Left colon (tissue), 2 donors: Measurements from ENCODE around the gene NANS. TPM values are rescaled to one million over a fixed set of nuclear protein-coding genes. Genes with fewer than 3 reads are reported as not detected.

Experiments used
- ATAC-seq: fragments of 200-7000 bp; cut with Tn5 transposase; one replicate; pipeline ENCODE4 v1.9.1; 2020; ENCODE audit warnings: mild to moderate bottlenecking, moderate library complexity
- DNase-seq, 2 donors: peaks; one replicate each; pipeline ENCODE4 v3.0.0-alpha.2; 2020
- intact Hi-C, 2 donors: fragments of 100-400 bp; cut with DNase I in 1 of 2; cut with micrococcal nuclease in 1 of 2; formaldehyde crosslinking; loops; one replicate each; pipeline versions ENCODE4 v1.11.2 to v1.14.0; 2022; cut with DNase I, micrococcal nuclease
- total RNA-seq, 2 donors: library from RNA; stranded (reverse); fragmentation: NEBNext Ultra II Directional; extraction: Animal tissue kit (Norgen Biotek cat#: 25700); gene quantifications; one replicate each; pipeline ENCODE4 v1.2.1, GENCODE V29; 2021
- donor health status: DM: no; HTN: no; CAD: no.
- donor health status: DM: yes; HTN: yes; CAD: no.

The NANS gene
- total RNA-seq, 2 donors from 2014 or later: 231 to 527 TPM

- intact Hi-C loops: loop anchor here in 1 of 2 donors (10.0 kb wide), 1 partner anchor 110 kb away; the partner anchor contains the start of gene TRMO
- ATAC-seq: peak; percentile 78
- DNase-seq: peak; percentile 77 to 94
These were observed 21.7 kb upstream of the NANS start for GRCh38 chr9:98034593-98035546.

- ATAC-seq (peak; percentile 86), DNase-seq (peak in 1 of 2 donors; percentile 49)
- intact Hi-C loops: loop anchor here in 1 of 2 donors (10.0 kb wide), 1 partner anchor 113 kb away; the partner anchor contains the start of gene TRMO
These were observed 19.2 kb upstream of the NANS start for GRCh38 chr9:98037357-98037756.

- DNase-seq (no peak), ATAC-seq (peak; percentile 26)
- intact Hi-C loops: loop anchor here in 1 of 2 donors (10.0 kb wide), 1 partner anchor 114 kb away; the partner anchor contains the start of gene TRMO
These were observed 17.6 kb upstream of the NANS start for GRCh38 chr9:98038958-98039357.

DNA sequence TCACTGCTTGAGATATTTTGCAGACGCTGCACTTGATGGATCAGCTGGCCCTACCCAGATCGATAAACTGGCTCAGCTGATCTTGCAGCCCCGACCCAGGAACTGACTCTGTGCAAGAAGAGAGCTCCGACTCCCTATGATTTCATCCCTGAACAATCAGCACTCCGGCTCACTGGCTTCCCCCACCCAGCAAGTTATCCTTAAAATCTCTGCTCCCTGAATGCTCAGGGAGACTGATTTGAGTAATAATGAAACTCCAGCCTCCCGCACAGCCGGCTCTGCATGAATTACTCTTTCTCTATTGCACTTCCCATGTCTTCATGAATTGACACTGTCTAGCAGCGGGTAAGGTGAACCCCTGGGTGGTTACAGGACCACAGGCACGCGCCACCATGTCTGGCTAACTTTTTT lies 16.9 kb upstream of the NANS start:
- no peak for DNase-seq
- intact Hi-C loops: loop anchor here in 1 of 2 donors (10.0 kb wide), 1 partner anchor 115 kb away; the partner anchor contains the start of gene TRMO
- no peak for ATAC-seq

- peak; percentile 58 for ATAC-seq
- no peak for DNase-seq
- intact Hi-C loops: no loop called here
These were observed 16.3 kb upstream of the NANS start for GRCh38 chr9:98040212-98040611.

- ATAC-seq (no peak), DNase-seq (no peak)
- intact Hi-C loops: no loop called here
These were observed 12.6 kb upstream of the NANS start for GRCh38 chr9:98043915-98044314.

DNA sequence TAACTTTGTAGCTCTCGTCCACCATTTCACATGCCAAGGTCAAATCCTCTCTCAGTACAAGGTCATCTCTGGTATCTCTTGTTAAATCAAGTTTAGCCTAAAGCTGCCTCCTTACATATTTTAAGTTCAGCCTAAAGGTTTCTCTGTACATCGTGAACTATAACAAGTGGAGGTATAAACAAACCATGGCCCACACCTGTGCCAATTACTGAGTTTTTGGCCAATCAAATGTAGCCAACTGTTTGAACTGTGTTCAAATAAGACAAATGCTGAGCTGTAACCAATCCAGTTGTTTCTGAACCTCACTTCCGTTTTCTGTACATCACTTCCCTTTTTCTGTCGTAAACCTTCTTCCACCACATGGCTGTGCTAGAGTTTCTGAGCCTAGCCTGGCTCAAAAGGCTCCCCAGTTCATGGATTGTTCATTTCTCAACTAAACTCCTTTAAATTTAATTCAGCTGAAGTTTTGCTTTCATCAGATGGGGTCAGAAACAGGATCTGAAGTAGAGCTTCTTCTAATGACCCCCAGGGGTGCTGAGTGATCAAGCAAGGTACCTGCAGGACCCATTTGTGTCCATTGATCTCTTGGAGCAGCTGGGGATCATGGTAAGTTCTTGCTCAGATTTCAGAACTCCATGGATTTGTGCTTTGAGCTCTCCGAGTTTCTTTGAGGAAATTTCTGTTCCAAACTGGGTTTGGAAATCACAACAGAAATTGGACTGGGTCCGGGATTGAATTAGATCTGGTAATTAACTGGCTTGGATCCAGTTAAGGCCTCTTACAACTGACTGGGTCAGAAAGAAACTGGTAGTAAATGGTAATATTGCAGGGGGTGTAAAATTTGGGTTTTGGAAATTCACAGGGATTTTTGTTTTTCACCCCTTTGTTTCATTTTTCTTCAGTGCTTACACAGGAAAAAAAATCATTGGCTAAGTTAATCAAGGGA lies 11.0 kb upstream of the NANS start:
- ATAC-seq: peak; percentile 28
- intact Hi-C loops: no loop called here
- DNase-seq: no peak

DNA sequence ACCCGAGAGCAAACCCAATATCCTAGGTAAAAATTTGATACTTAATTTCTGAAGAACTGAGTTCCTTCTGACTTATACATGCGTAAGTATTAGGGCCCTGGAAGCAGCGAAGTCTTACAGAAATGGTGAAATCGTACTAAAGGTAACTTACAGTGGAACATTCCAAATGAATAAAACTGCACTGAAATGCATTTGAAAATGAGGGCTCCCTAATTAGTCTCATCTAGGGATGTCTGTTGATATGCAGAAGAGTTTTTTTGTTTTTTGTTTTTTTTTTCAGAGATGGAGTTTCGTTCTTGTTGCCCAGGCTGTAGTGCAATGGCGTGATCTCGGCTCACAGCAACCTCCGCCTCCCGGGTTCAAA lies 10.4 kb upstream of the NANS start:
- intact Hi-C loops: no loop called here
- DNase-seq (no peak), ATAC-seq (no peak)

- intact Hi-C loops: no loop called here
- ATAC-seq (no peak), DNase-seq (no peak)
These were observed 9.5 kb upstream of the NANS start for GRCh38 chr9:98047002-98047401.

DNA sequence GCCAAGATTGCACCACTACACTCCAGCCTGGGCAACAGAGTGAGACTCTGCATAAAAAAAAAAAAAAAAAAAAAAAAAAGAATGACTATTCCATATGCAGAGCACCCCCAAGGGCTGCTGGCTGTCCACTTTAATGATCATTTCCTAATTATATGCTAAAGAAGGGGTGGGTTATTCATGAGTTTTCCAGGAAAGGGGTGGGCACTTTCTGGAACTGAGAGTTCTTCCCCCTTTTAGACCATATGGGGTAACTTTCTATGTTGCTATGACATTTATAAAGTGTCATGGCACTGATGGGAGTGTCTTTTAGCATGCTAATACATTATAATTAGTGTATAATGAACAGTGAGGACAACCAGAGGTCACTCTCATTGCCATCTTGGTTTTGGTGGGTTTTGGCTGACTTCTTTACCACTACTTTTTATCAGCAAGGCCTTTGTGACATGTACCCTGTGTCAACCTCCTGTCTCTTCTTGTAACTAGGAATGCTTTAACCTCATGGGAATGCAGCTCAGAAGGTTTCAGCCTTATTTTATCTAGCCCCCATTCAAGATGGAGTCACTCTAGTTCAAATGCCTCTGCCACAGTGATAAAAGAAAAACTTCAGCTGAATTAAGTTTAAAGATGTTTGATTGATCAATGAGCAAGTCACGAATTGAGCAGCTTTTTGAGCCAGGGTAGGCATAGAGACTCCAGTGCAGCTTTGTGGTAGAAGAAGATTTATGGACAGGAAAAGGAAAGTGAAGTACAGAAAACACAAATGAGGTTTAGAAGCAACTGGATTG lies 7.1 kb upstream of the NANS start:
- intact Hi-C loops: no loop called here
- DNase-seq (no peak), ATAC-seq (no peak)

GRCh38 chr9:98050351-98050750 lies 6.2 kb upstream of the NANS start:
- DNase-seq: no peak
- intact Hi-C loops: no loop called here

GRCh38 chr9:98054376-98054951 lies 2.1 kb upstream of the NANS start:
- ATAC-seq (no peak), DNase-seq (no peak)
- intact Hi-C loops: no loop called here

More at GRCh38 chr9:98050351-98050750, 6.2 kb upstream of the NANS start:
- ATAC-seq: no peak

GRCh38 chr9:98057138-98057799 lies 737 bp downstream of the NANS start:
- DNase-seq: no peak
- intact Hi-C loops: no loop called here
- ATAC-seq: peak; percentile 1

GRCh38 chr9:98062161-98062560 lies 5.6 kb downstream of the NANS start:
- intact Hi-C loops: no loop called here
- ATAC-seq: no peak
- DNase-seq: no peak

GRCh38 chr9:98064623-98065392 lies 8.3 kb downstream of the NANS start:
- intact Hi-C loops: no loop called here
- DNase-seq (no peak), ATAC-seq (no peak)

DNA sequence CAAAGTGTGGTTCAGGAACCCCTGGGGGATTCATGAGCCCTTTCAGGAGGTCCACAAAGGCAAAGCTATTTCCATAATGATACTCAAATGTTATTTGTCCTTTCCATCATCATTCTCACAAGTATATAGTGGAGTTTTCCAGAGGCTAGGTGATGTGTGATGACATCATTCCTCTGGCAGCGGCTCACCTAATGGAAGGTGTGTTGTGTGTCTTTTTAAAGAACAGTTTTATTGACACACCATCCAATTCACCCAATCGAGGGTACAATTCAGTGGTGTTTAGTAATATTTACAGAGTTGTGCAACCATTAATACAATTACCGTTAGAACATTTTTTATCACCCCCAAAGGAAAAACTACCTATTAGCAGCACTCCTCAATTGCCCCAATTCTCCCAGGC lies 9.7 kb downstream of the NANS start:
- ATAC-seq: no peak
- no peak for DNase-seq
- intact Hi-C loops: no loop called here

DNA sequence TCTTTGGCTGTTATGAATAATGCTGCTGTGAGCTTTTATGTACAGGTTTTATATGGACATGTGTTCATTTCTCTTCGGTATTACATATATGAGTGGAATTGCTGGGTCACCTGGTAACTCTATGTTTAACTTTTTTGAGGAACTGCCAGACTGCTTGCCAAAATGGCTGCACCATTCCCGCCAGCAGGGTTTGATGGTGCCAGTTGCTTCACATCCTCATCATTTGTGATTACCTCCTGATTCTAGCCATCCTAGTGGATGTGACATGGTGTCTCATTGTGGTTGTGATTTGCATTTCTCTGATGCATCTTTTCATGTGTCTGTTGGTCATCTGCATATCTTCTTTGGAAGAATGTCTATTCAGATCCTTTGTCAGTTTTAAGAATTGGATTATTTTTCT lies 10.7 kb downstream of the NANS start:
- intact Hi-C loops: no loop called here
- ATAC-seq (peak; percentile 8), DNase-seq (no peak)
